Left ventricle myocardium superior (tissue), 1 donor: Measurements from ENCODE around the gene TAGLN2. TPM values are rescaled to one million over a fixed set of nuclear protein-coding genes. Genes with fewer than 3 reads are reported as not detected.

ENCODE experiments used
- ATAC-seq: fragments of 200-7000 bp; cut with Tn5 transposase; one replicate; pipeline ENCODE4 v1.9.1; 2020; ENCODE audit warnings: mild to moderate bottlenecking, moderate library complexity
- DNase-seq: peaks from one replicate; pipeline ENCODE4 v3.0.0-alpha.2; 2020
- intact Hi-C: fragments of 100-400 bp; cut with micrococcal nuclease; formaldehyde crosslinking; loops from one replicate; pipeline ENCODE4 v1.11.0; 2022
- long read RNA-seq: library from polyadenylated mRNA; unstranded; transcript quantifications from one replicate; pipeline ENCODE4 v2.0.0, GENCODE V29; 2021
- total RNA-seq: library from RNA; stranded (reverse); fragmentation: NEBNext Ultra II Directional; extraction: Animal tissue kit (Norgen Biotek cat#: 25700); gene quantifications from one replicate; pipeline ENCODE4 v1.2.1, GENCODE V29; 2021
- donor health status: DM: no; HTN: yes; CAD: no; lungs with severe emphysema.

The TAGLN2 gene
- total RNA-seq, result 104 TPM
- long read RNA-seq, transcript TAGLN2-203 (5 exons, 1,604 nt), result major isoform, 90 of 110 reads
- long read RNA-seq, partial matches to known transcripts, result 9 of 110 reads
- long read RNA-seq, other reads (novel, unspliced or antisense), result 11 of 110 reads

DNA sequence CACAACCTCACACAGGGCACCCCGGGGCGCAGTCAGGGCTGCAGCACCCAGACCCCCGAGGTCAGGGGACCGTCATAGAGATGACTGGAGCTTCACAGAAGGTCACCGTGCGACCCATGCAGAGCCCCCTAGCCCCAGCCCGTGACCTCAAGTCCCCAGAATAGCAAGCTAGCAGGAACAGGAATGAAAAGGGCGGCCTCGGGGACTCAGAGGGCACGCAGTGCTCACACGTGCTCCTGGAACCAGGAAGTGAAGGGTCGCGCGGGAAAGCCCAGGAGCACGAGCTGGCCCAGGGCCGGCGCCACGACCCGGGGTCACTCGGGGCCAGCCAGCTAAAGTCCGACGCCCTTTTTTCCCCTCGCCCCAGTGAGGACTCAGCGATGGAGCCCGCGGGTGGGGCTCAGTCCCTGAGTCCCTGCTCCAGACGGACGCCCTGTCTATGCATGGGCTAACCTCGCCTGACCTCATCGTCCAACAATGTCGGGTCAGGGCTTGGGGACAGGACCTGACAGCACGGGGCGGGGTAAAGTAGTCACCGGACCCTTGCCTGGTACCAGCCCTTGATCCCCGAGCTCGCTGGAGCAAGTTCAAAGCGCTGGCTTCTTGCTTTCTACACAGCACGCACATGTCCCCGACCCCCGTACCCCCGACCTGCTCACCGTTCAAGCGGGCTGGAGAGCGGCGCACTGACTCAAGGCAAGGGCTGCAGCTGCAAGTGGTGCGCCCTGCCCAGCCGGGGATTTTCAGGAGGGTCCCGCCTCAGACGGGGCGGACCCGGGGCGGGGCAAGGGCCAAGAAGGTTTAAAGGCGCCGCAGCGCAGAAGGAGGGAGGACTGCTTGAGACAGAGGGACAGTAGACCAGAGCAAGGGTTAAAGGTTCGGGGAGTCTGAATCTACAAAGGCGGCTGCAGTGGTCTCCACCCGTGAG lies at the start of gene TAGLN2:
Gene TAGLN2, minus strand, starts transcription at position 717 of the 928 bp plus-strand sequence. CDS start 4,998 bp downstream, outside the sequence.
- ATAC-seq, result peak; percentile 82
- intact Hi-C loops, result no loop called here
- peak; percentile 95 for DNase-seq

DNA sequence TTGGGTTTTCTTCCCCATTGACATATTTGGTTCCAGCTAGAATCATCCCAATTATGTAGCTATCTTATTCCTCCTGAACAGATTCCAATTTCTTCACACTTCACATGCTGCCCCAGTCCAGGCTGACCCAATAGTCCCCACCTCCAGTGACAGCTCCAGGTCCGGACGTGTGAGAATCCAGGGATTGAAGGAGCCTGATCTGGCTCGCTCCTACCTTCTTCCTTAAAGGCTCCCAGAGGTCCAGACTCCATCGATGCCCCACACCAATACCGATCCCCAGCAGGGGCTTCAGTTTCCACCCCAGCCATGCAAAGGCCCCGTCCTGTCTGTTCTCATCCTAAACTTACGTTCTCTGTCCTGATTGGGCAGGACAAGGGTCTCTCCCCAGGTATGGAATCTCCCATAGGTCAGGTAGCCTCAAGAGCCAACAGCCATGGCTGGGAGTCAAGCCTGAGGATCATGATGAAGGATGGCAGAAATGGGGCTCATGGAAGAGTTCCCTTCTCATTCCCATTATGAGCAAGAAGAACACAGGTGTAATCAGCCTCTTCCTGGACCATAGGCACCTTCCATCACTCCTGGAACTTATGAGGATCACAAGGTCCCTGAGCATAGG lies 49.2 kb upstream of the TAGLN2 start:
- intact Hi-C loops, result no loop called here

DNA sequence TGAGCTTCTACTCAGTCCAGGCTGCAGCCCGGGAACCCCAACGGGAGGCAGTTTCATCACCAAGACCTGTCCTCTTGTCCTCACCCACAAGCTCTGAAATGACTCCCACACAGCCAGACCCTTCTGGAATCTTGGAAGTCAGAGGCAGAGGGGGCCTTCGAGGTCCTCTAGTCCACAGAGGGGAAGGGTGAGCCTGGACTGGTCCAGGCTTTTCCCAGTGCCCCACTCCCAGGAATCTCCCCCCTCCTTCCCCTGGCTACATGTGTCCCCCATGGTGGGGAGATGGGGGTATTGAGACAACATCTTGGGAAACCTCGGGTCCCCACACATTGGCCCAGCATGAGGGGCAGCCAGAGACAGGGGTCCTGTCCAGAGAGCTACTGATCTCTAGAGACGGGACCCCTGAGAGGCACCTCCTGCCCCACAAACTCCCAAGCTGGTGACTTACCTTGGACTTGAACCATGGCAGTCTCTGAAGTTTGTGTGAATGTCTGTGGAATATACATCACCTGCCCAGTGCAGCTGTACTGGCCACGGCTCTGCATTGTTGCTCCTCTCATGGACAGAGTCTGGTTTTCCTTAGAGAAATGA lies 48.1 kb upstream of the TAGLN2 start:
- no peak for ATAC-seq
- intact Hi-C loops, result no loop called here
- no peak for DNase-seq

More for the DNA sequence above, 49.2 kb upstream of the TAGLN2 start:
- DNase-seq (no peak), ATAC-seq (no peak)

DNA sequence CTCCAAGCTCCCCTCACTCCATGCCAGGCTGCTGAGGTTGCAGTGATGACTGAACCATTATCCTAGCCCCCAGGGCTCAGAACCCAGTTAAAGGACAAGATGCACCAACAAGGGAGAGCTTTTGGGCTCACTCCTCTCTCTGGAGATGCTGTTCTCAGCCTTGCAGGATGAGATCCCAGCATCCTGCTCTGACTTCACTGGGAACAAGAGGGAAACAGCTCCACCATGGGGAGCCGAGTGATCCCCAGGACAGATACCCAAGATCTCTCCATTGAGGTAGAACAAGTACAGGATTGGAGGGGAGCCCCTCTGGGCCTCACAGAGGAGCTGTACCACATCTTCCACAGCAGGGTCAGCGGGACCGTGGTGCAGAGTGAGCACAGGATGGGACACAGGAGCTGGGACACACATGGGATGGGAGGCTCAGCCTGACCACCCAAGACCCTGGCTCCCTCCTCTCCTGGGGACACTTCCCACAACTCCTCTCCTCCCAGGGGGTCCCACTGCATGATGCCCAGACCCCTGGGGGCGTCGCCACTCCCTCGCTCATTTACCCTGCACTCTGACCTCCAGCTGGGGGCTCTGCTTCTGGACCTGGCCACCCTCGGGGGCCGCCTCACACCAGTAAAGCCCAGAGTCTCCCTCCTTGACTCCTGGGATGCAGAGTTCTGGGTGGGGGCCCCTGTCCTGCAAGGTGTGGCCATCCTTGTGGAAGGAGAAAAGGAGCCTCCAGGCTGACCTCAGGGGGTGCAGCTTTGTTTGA lies 47.3 kb upstream of the TAGLN2 start:
- no peak for DNase-seq
- ATAC-seq, result no peak
- intact Hi-C loops, result no loop called here

DNA sequence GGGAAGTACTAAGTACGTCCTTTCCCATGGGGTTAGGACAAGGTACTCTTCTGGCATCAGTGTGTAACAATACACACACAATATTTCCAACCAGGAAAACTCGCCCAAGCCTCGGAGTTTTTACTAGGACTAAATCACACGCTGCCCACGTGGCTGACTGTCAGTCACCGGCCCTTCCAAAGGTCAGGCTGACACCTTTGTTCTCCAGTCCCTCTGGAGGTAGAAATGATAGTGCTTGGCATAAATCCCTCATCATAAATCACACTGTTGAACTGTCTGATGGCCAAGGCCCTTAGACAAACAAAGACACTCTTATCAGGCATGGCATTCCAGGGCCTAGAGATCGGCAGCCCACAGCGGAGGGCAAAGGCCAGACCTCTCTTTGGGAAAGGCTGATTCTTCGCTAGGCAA lies 45.6 kb upstream of the TAGLN2 start:
- DNase-seq, result no peak
- intact Hi-C loops, result no loop called here
- ATAC-seq, result peak; percentile 80

DNA sequence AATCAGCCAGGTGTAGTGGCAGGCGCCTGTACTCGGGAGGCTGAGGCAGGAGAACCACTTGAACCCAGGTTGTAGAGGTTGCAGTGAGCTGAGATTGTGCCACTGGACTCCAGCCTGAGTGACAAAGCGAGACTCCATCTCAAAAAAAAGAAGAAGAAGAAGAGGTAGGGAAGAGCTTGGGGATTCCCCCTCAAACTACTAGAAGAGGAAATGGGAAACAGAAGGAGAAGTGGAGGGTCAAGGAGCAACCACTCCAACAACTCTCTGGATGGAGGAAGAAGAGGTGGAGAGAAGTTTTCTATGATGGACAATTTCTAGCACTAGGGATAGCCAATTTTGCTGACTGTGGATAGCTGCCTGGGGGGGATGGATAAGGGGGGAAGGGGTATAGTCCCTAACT lies 43.6 kb upstream of the TAGLN2 start:
- intact Hi-C loops, result no loop called here
- DNase-seq (no peak), ATAC-seq (no peak)

DNA sequence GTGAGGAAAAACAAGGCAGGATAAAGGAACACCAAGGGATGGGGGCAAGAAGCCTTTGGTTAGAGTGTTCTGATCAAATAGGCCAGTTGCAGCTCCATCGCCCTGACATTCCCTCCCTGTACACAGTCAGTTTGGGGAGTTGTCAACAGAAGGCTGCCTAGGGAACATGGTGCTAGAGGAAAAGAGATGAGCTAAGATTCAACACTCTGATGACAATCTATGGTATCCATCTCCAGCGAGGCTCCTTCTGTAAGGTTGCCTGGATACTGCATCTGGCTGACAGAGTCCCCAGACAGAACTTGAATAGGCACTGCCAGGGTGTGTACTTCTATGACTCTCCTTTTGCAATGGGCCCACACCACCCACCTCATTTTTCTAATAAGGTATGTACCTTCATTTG lies 40.0 kb upstream of the TAGLN2 start:
- intact Hi-C loops, result no loop called here
- DNase-seq (no peak), ATAC-seq (no peak)

DNA sequence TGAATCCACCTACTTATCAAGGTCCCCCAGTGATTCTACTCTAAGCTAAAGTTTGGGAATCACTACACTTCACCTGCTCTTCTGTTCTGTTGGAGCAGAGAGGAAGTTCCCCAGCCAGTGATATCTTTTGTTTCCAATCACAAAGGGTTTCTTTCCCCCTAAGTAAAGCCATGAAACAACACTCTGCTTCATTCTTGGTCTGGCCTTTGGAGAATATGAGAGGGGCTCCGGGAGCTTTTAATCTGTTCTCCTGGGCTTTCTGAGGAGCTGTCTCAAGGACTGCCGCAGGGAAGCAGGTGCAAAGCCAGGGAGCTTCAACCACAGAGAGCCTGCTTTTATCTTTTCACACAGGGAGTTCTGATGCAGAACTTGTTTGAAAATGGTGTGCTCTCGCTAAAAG lies 38.8 kb upstream of the TAGLN2 start:
- ATAC-seq (no peak), DNase-seq (no peak)
- intact Hi-C loops, result no loop called here

DNA sequence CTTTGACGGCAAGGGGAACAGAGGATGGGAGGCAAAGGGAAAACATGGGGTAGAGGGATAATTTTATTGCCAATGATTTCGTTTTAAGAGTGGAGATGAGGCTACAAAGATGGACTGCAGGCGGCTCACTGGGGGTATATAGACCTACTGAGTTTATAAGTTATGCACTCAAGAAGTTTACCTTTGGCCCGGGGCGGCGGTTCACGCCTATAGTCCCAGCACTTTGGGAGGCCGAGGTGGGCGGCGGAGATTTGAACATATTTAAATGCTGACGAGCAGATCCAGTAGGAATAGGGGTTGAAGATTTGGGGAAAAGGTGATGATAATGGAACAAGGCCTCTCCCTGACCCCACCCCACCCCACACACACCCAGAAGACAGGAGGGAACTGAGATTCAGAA lies 36.9 kb upstream of the TAGLN2 start:
- DNase-seq (no peak), ATAC-seq (no peak)
- intact Hi-C loops, result no loop called here

DNA sequence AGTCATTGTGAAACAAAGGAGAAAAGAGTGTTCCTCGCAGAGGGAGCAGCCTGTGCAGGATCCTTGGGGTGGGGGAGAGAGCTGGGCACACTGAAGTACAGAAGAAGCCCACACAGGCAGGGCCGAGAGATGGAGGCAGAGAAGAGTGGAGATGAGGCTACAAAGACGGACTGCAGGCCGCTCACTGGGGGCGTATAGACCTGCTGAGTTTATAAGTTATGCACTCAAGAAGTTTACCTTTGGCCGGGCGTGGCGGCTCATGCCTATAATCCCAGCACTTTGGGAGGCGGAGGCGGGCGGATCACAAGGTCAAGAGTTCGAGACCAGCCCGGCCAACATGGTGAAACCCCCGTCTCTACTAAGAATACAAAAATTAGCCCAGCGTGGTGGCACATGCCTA lies 36.3 kb upstream of the TAGLN2 start:
- DNase-seq (no peak), ATAC-seq (no peak)
- intact Hi-C loops, result no loop called here

DNA sequence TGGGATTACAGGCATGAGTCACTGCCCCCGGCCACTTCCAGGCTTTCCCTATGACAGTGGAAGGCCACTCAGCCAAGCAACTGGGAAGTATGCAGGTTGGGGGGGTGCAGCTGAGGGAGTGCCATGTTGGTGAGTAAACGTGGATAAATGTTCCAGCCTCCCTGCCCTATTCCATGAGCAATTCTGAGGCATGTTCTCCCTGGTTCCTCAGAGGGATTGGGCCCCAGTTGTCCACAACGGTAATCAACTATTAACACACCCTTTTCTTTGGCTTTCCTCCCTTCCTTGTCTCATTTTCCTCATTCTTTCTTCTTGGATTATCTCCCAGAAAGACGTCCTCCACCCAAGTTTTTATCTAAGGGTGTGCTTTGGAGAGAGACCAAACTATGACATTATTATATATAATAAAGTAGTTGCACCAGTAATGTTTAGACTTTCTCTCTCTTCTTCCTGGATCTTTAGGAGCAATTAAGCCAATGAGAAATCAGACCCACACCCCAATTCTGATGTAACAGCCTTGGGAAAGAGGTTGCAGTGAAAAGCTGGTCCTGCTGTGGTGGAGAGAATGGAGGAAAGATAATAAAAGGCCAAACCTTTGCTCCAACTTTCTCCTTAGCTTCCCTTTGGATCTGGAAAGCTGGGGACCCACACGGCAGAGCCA lies 35.5 kb upstream of the TAGLN2 start:
- intact Hi-C loops, result no loop called here
- ATAC-seq (peak; percentile 91), DNase-seq (peak; percentile 50)

DNA sequence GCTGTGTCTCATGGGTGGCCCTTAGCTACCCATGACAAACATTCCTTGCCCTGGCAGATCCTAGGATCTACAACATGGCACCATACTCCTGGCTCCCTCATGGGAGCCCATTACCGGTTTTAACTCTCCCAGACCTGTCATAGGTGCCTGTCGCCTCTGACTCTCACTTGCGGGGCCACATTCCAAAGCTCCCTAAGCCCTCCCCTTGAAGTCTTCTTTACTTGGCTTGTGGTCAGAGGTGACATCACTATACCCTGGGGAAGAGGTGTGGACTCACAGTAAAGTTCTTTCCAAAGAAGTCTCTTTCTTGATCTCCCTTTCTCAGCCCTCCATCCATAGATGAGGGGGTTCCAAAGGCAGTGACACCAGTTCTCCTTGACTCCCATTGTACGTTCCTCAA lies 34.1 kb upstream of the TAGLN2 start:
- ATAC-seq (no peak), DNase-seq (no peak)
- intact Hi-C loops, result no loop called here

DNA sequence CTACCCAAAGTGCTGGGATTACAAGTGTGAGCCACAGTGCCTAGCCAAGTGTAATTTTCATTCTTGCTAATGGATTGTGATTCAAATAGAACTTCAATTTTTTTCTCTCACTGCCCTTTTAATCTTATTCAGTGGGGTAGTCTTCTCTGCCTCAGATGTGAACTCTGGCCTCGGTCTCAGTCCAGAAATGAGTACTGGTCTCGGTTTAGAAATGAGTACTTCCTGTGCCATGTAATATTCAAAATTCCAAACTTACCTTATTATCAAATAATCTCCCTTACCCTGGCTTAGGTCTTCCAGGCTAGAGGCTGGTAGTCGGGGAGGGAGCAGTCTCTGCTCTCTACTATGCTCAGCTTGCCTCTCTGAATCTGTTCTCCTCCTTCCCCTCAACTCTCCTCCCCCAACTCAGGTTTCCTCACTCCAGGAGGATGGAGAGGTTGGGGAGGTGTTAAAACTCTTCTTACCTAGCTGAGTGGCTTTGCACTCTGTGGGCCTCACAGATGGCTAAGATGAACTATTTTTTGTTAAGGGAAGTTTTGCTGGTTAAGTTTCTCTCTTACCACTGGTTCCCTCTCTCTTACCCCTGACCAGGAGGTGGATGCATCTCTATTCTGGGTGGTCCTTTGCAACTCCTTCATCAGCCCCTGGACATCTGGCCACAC lies 33.5 kb upstream of the TAGLN2 start:
- no peak for ATAC-seq
- intact Hi-C loops, result no loop called here
- DNase-seq, result no peak

DNA sequence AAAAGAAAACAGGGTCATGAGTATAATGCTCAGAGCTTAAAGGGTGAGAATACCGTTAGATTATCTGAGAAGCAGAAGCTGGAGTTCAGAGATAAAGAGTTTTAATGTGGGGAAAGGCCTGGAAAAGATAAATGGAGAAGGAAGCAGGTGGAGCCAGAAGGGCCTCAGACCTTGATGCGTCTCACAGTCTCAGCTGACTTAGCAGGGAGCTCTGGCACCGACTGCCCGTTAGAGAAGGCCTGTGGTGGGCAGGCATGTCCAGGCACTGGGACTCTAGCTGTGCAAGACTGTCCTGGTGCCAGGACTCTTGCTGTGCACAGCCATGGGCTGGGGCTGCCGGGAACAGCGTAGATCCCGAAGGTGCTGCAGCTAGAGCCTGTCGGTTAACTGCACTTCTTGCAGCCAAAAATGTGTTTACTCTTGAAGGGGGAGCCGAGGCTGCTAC lies 32.5 kb upstream of the TAGLN2 start:
- intact Hi-C loops, result no loop called here
- no peak for ATAC-seq
- DNase-seq, result no peak

DNA sequence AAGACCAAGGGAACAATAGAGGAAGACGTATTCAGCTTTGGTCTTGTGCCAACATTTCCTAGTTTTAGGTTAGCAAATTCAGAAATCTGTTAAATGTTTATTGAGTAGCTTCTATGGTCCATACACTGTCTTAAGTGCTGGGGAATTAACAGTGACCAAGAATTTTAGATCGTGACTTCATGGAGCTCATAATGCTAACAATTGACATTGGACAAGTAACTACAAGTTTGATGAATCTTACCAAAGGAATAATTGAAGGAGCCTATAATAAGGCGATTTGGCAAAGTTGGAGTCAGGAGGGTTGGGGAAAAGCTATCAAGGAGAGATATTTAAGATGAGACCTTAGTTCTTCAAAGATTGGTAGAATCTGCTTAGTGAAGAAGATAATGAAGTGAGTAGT lies 30.1 kb upstream of the TAGLN2 start:
- no peak for DNase-seq
- intact Hi-C loops, result no loop called here
- ATAC-seq, result no peak

DNA sequence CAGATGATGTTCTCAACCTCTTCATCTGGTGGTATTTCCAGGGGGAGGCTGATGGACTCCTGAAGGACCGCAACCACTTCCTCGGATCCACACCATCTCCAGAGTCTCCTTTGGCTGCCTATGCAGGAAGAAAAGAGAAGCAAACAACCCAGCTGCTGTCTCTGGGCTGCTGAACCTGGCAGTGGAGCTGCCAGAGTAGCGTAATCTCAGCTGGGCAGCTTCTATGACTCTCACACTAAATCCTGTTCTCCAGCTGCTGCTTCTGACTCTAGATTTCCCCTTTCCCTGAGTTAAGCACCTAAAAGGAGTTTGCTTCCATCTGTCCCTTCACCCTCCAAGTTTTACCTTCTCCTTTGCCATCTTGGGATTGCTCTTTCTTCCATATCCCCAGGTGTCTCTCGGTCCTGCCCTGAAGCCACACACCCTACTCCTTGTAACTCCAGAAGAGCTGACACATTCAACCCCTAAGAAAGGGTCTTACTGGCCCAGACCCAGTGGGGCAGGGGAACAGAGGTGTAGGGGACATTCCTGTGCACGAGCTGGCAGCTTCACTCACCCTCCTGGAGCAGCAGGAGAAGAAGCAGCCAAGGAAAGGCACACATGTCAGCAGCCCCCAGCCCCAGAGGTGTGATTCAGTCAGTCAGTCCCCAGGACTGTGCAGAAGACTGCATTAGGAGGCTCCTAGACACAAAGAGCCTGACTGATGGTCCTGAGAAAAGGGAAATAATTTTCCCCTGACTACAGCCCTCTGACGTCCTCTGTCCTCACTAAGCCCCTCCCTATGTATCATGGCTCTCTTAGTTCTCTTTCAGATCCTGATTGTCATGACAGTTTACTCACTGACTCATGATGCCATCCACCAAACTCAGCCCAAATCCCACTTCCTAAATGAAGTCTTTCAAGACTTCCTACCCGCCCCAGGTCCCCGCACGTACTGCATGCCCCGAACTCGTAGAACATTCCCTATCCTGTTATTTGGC lies 28.5 kb upstream of the TAGLN2 start, which contains the start of gene SLAMF9:
Gene SLAMF9, minus strand, starts transcription at position 702 of the 980 bp plus-strand sequence. Its CDS starts 100 bp downstream, at position 602.
- DNase-seq (no peak), ATAC-seq (peak; percentile 32)
- intact Hi-C loops, result no loop called here

DNA sequence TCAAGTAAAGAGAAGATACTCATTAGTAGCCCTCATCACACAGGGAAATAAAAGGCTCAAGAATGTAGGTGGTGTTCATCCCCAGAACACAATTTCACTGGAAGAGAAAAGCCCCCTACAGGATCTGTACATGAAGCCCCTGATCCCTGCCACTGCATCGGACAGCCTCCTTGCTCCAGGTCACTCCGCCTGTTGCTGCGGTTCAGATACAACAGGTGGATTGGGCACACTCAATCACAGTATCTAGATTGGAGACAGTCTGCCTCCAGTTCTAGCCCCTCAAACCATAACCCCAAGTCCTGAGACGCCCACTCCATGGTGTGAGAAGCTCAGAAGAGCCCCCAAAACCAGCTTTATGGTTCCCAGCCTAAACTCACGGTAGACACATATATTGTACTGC lies 27.6 kb upstream of the TAGLN2 start:
- DNase-seq, result no peak
- intact Hi-C loops, result no loop called here

More for the DNA sequence above, 27.6 kb upstream of the TAGLN2 start:
- no peak for ATAC-seq
